ENCODE results near the gene LSAMP.
A peak's percentile ranks its signal among the peaks of the same experiment; 100 is the strongest.

LSAMP gene

DNA sequence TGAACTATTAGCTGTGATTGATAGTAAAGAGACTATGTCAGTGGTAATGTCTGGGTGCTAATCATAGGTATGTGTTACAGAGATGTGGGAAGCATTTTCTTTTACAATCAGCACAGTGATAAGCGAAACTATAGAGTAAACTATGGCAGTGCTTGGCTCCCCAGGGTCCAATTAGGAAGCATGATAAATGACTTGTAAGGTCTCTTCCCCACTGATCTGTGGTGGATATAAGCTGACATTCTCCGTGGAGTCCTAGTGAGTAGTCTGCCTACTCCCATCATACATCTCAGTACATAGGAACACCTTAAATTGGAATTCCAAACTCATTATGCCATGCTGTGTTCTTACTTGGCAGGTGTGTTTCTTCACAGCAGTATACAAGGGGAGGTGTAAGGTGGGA is 617.8 kb downstream of the LSAMP start:
- no peak for DNase-seq (ENCODE audit: low read depth)
- TF ChIP-seq CTCF (IDR thresholded peaks at IDR 0.05; ENCODE audit: insufficient read depth, low read depth, low read length, missing control alignments): no peak
- H3K4me3 ChIP-seq (ENCODE audit: low read depth, low read length): no peak overlapping the region

- DNase-seq (ENCODE audit: low read depth): no peak
- no peak overlapping the region for H3K4me3 ChIP-seq (ENCODE audit: low read depth, low read length)
- TF ChIP-seq CTCF (IDR thresholded peaks at IDR 0.05; ENCODE audit: insufficient read depth, low read depth, low read length, missing control alignments): no peak
Measured at GRCh38 chr3:115825046-115825445, 620.2 kb downstream of the LSAMP start.

- no peak for DNase-seq (ENCODE audit: low read depth)
- H3K4me3 ChIP-seq (ENCODE audit: low read depth, low read length): no peak overlapping the region
- TF ChIP-seq CTCF (IDR thresholded peaks at IDR 0.05; ENCODE audit: insufficient read depth, low read depth, low read length, missing control alignments): no peak
Measured at GRCh38 chr3:115823083-115823482, 622.2 kb downstream of the LSAMP start.

- no peak for TF ChIP-seq CTCF (IDR thresholded peaks at IDR 0.05; ENCODE audit: insufficient read depth, low read depth, low read length, missing control alignments)
- H3K4me3 ChIP-seq (ENCODE audit: low read depth, low read length): no peak overlapping the region
- DNase-seq (ENCODE audit: low read depth): no peak
Measured at GRCh38 chr3:115822579-115822978, 622.7 kb downstream of the LSAMP start.

DNA sequence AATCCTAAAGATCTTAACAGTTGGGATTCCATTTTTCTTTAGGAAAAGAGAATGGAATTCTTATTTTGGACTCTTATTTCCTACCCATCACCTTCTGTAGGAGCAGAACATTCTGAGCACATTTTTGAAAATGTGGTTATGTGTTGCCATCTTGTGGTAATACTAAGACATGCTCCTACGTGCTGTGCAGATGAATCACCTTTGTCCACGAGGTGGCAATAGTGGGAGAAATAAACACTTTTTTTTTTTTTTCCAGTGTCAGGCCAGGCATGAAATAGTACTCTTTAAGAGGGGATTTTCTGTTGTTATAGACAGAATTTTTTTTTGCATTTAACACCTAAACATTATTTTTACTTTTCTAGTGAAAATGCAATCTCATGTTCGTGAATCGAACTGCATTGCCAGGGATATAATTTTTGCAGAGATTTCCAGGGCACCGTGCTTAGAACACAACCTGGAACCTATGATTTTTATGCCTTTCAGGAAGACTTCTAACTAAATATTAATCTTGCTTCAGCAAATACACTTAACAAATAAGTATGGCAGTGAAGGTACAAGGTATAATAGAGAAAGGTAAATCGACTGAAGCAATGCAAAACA is 625.4 kb downstream of the LSAMP start:
- TF ChIP-seq CTCF (IDR thresholded peaks at IDR 0.05; ENCODE audit: insufficient read depth, low read depth, low read length, missing control alignments): peak; percentile 97
- peak; percentile 82 for DNase-seq (ENCODE audit: low read depth)
- no peak overlapping the region for H3K4me3 ChIP-seq (ENCODE audit: low read depth, low read length)

GRCh38 chr3:115814778-115815380 is 630.4 kb downstream of the LSAMP start:
- no peak overlapping the region for H3K4me3 ChIP-seq (ENCODE audit: low read depth, low read length)
- peak; percentile 46 for DNase-seq (ENCODE audit: low read depth)
- TF ChIP-seq CTCF (IDR thresholded peaks at IDR 0.05; ENCODE audit: insufficient read depth, low read depth, low read length, missing control alignments): peak; percentile 83

GRCh38 chr3:115814006-115814405 is 631.3 kb downstream of the LSAMP start:
- no peak for DNase-seq (ENCODE audit: low read depth)
- H3K4me3 ChIP-seq (ENCODE audit: low read depth, low read length): no peak overlapping the region
- no peak for TF ChIP-seq CTCF (IDR thresholded peaks at IDR 0.05; ENCODE audit: insufficient read depth, low read depth, low read length, missing control alignments)
